Testis (tissue), 3 donors: ENCODE measurements around the gene PTPRU. TPM values are rescaled to one million over a fixed set of nuclear protein-coding genes. Genes with fewer than 3 reads are reported as not detected.

Source experiments
- DNase-seq: peaks from one replicate; pipeline ENCODE4 v3.0.0-alpha.2; 2019
- H3K27ac ChIP-seq, 2 donors: fragments of 200-600 bp; sonication (generic); one replicate each; pipeline ENCODE4 v1.5.1; 2019
- H3K27me3 ChIP-seq: fragments of 200-600 bp; sonication (generic); one replicate; pipeline ENCODE4 v1.5.1; 2019
- H3K36me3 ChIP-seq: fragments of 200-600 bp; sonication (generic); one replicate; pipeline ENCODE4 v1.5.1; 2017; ENCODE audit warnings: low read depth; ENCODE audit errors: missing control alignments
- H3K4me1 ChIP-seq: fragments of 200-600 bp; sonication (generic); one replicate; pipeline ENCODE4 v1.5.1; 2019
- H3K4me3 ChIP-seq, 2 donors: fragments of 200-600 bp; sonication (generic); one replicate each; pipeline ENCODE4 v1.5.1; 2017 to 2019
- H3K9me3 ChIP-seq: fragments of 200-600 bp; sonication (generic); one replicate; pipeline ENCODE4 v1.5.1; 2017
- CTCF ChIP-seq, 3 experiments: fragments of 450-650 bp in 2 of 3; fragments of 200-600 bp in 1 of 3; sonication (generic) in 1 of 3; IDR thresholded peaks; one replicate each; pipeline ENCODE4 v1.5.1; 2016 to 2019; ENCODE audit warnings: antibody characterized with exemption in 3 of 3, mild to moderate bottlenecking in 2 of 3, moderate library complexity in 1 of 3
- POLR2A ChIP-seq: fragments of 450-650 bp; IDR thresholded peaks from one replicate; pipeline ENCODE4 v1.6.1; 2017; ENCODE audit warnings: antibody characterized with exemption, mild to moderate bottlenecking, moderate library complexity
- WGBS, 2 donors: methylation state at CpG; one replicate each; pipeline ENCODE4 v1.1.5; 2018; 5-methylcytosine and 5-hydroxymethylcytosine counted together
- intact Hi-C: fragments of 100-400 bp; cut with DNase I; formaldehyde crosslinking; loops from one replicate; pipeline ENCODE4 v1.15.1; 2023; ENCODE audit warnings: low total_unique reads
- polyA plus RNA-seq: library from polyadenylated mRNA; stranded (reverse); fragments of 350-450 nt; fragmentation: Illumina TruSeq; extraction: RNeasy Lipid Tissue Mini Kit (QIAGEN cat#74804); gene quantifications from one replicate; pipeline ENCODE4 v1.2.3, GENCODE V29; 2014; ENCODE audit warnings: low read depth, low replicate concordance; ENCODE audit not compliant: insufficient read depth
- total RNA-seq, 2 donors: library from RNA; depleted of rRNA; stranded (reverse); fragments of >200 nt; gene quantifications; one replicate each; pipeline ENCODE4 v1.2.3, GENCODE V29; 2016

Gene PTPRU
- total and polyA plus RNA-seq, 3 donors from 2014 or later, result 13.3 to 39.1 (median 21.7) TPM

- no peaks in the 10 kb centered on the region for H3K9me3 ChIP-seq
- no peak for TF ChIP-seq CTCF (IDR thresholded peaks at IDR 0.05)
- TF ChIP-seq POLR2A, result no peak
- H3K36me3 ChIP-seq, result no peaks in the 10 kb centered on the region
- H3K27ac ChIP-seq, result no peak overlapping the region
- H3K4me1 ChIP-seq, result no peaks in the 10 kb centered on the region
- WGBS, 2 donors, result 81 to 90% methylated on average over 4 to 8 of the region's 8 CpGs
- H3K4me3 ChIP-seq, result no peak overlapping the region
- intact Hi-C loops, result no loop called here
- no peak for DNase-seq
- H3K27me3 ChIP-seq, result no peaks in the 10 kb centered on the region
Measured at GRCh38 chr1:29195881-29196291, 40.4 kb upstream of the PTPRU start.

GRCh38 chr1:29196863-29197589 lies 39.3 kb upstream of the PTPRU start:
- WGBS, 2 donors, result 73 to 78% methylated on average over 5 to 7 of the region's 7 CpGs

GRCh38 chr1:29197590-29197924 lies 38.8 kb upstream of the PTPRU start:
- TF ChIP-seq CTCF (IDR thresholded peaks at IDR 0.05) (peak in 2 of 3 experiments; percentile 11 to 15), POLR2A (no peak)
- H3K9me3 ChIP-seq, result no peaks in the 10 kb centered on the region
- no peak overlapping the region for H3K27ac ChIP-seq
- intact Hi-C loops, result no loop called here
- no peak overlapping the region for H3K4me3 ChIP-seq
- WGBS, 2 donors, result 96 to 98% methylated on average over 2 of the region's 2 CpGs
- no peaks in the 10 kb centered on the region for H3K4me1 ChIP-seq
- H3K36me3 ChIP-seq, result no peaks in the 10 kb centered on the region
- DNase-seq, result peak; percentile 58
- H3K27me3 ChIP-seq, result no peaks in the 10 kb centered on the region

More at GRCh38 chr1:29196863-29197589, 39.3 kb upstream of the PTPRU start:
- H3K36me3 ChIP-seq, result no peaks in the 10 kb centered on the region
- H3K27ac ChIP-seq, result no peak overlapping the region
- H3K9me3 ChIP-seq, result no peaks in the 10 kb centered on the region
- no peaks in the 10 kb centered on the region for H3K27me3 ChIP-seq
- no peak for DNase-seq
- H3K4me1 ChIP-seq, result no peaks in the 10 kb centered on the region
- no peak for TF ChIP-seq POLR2A
- no peak overlapping the region for H3K4me3 ChIP-seq
- intact Hi-C loops, result no loop called here

- H3K36me3 ChIP-seq, result no peaks in the 10 kb centered on the region
- intact Hi-C loops, result no loop called here
- no peak for DNase-seq
Measured at GRCh38 chr1:29197993-29198392, 38.3 kb upstream of the PTPRU start.

More at GRCh38 chr1:29197993-29198392, 38.3 kb upstream of the PTPRU start:
- Histone ChIP-seq H3K4me3 (no peak overlapping the region), H3K27me3 (no peaks in the 10 kb centered on the region), H3K27ac (no peak overlapping the region), H3K9me3 (no peaks in the 10 kb centered on the region), H3K4me1 (no peaks in the 10 kb centered on the region)
- 92 to 97% methylated on average over 9 to 12 of the region's 12 CpGs for WGBS, 2 donors
- no peak for TF ChIP-seq POLR2A
- TF ChIP-seq CTCF (IDR thresholded peaks at IDR 0.05), result no peak
